ENCODE data around the gene VPS45.

DNA sequence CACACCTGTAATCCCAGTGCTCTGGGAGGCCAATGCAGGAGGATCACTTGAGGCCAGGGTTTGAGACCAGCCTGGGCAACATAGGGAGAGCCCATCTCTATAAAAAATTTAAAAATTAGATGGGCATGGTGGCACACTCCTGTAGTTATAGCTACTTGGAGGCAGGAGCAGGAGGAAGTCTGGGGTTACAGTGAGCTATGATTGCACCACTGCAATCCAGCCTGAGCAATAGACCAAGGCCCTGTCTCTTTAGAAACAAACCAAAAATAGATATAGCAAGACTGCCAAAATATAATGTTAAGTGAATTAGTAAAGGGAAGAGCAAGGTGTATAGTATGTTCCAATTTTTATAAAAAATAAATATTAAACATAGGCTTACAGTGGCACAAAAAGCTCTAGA lies 111.0 kb downstream of the VPS45 start:
- TF ChIP-seq, protein P1, sequence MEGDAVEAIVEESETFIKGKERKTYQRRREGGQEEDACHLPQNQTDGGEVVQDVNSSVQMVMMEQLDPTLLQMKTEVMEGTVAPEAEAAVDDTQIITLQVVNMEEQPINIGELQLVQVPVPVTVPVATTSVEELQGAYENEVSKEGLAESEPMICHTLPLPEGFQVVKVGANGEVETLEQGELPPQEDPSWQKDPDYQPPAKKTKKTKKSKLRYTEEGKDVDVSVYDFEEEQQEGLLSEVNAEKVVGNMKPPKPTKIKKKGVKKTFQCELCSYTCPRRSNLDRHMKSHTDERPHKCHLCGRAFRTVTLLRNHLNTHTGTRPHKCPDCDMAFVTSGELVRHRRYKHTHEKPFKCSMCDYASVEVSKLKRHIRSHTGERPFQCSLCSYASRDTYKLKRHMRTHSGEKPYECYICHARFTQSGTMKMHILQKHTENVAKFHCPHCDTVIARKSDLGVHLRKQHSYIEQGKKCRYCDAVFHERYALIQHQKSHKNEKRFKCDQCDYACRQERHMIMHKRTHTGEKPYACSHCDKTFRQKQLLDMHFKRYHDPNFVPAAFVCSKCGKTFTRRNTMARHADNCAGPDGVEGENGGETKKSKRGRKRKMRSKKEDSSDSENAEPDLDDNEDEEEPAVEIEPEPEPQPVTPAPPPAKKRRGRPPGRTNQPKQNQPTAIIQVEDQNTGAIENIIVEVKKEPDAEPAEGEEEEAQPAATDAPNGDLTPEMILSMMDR (IDR thresholded peaks at IDR 0.05; ENCODE audit: low read depth, low read length): no peak
- no peak for TF ChIP-seq POLR2A (IDR thresholded peaks at IDR 0.05; ENCODE audit: extremely low read depth, insufficient read length)

All from NB4 (cell line).